Breast epithelium (tissue), 4 donors: ENCODE data around the gene DRD2. TPM values are rescaled to one million over a fixed set of nuclear protein-coding genes. Genes with fewer than 3 reads are reported as not detected.
A peak's percentile ranks its signal among the peaks of the same experiment; 100 is the strongest.

ENCODE experiments used
- DNase-seq, 2 donors: peaks; one replicate each; pipeline ENCODE4 v3.0.0-alpha.2; 2019; ENCODE audit warnings: low spot score in 2 of 2
- H3K27ac ChIP-seq, 2 donors: fragments of 200-600 bp; sonication (generic) in 1 of 2; one replicate each; pipeline ENCODE4 v1.5.1; 2016 to 2019; ENCODE audit warnings: mild to moderate bottlenecking in 1 of 2
- H3K27me3 ChIP-seq, 2 donors: fragments of 200-600 bp; sonication (generic) in 1 of 2; one replicate each; pipeline versions ENCODE4 v1.5.1 to v1.6.0; 2017 to 2019; ENCODE audit warnings: control low read depth in 1 of 2, mild to moderate bottlenecking in 1 of 2
- H3K36me3 ChIP-seq: fragments of 200-600 bp; one replicate; pipeline ENCODE4 v1.5.1; 2019
- H3K4me1 ChIP-seq, 2 donors: fragments of 200-600 bp; sonication (generic); one replicate each; pipeline ENCODE4 v1.5.1; 2016 to 2019; ENCODE audit warnings: control low read depth in 1 of 2
- H3K4me3 ChIP-seq, 3 donors: fragments of 200-600 bp; sonication (generic); 1 replicate in 2 of 3; 2 replicates in 1 of 3; pipeline ENCODE4 v1.5.1; 2016 to 2019; ENCODE audit warnings: mild to moderate bottlenecking in 3 of 3, moderate library complexity in 2 of 3
- H3K9me3 ChIP-seq, 2 donors: fragments of 200-600 bp; sonication (generic) in 1 of 2; one replicate each; pipeline ENCODE4 v1.5.1; 2016 to 2019; ENCODE audit warnings: control low read depth in 1 of 2
- CTCF ChIP-seq, 3 donors: fragments of 450-650 bp; IDR thresholded peaks; one replicate each; pipeline ENCODE4 v1.5.1; 2016 to 2017; ENCODE audit warnings: antibody characterized with exemption in 3 of 3, mild to moderate bottlenecking in 3 of 3, moderate library complexity in 3 of 3
- POLR2A ChIP-seq: fragments of 450-650 bp; IDR thresholded peaks from one replicate; pipeline ENCODE4 v1.6.1; 2016; ENCODE audit warnings: antibody characterized with exemption, mild to moderate bottlenecking, moderate library complexity
- POLR2AphosphoS5 ChIP-seq, 3 donors: sonication (generic); formaldehyde crosslinking; IDR thresholded peaks; one replicate each; pipeline ENCODE4 v1.6.1; 2017; ENCODE audit warnings: antibody characterized with exemption in 3 of 3
- intact Hi-C: fragments of 100-400 bp; cut with DNase I; formaldehyde crosslinking; loops from one replicate; pipeline ENCODE4 v1.15.1; 2023; ENCODE audit warnings: low total_unique reads
- total RNA-seq, 3 donors: library from RNA; depleted of rRNA; stranded (reverse); fragments of >200 nt; gene quantifications; one replicate each; pipeline ENCODE4 v1.1.0, GENCODE V29; 2016

DRD2 gene
- total RNA-seq, 3 donors from 2014 or later, result 0.16 to 8.5 (median 0.33) TPM

GRCh38 chr11:113375402-113375801, 99.8 kb downstream of the DRD2 start:
- Histone ChIP-seq H3K4me3 (no peak overlapping the region), H3K27me3 (no peaks in the 10 kb centered on the region), H3K36me3 (no peaks in the 10 kb centered on the region), H3K9me3 (no peaks in the 10 kb centered on the region), H3K27ac (no peak overlapping the region), H3K4me1 (no peaks in the 10 kb centered on the region)
- no peak for DNase-seq
- intact Hi-C loops, result no loop called here
- TF ChIP-seq CTCF (IDR thresholded peaks at IDR 0.05) (no peak), POLR2A (no peak), POLR2AphosphoS5 (IDR thresholded peaks at IDR 0.05) (no peak)

- Histone ChIP-seq H3K9me3 (no peaks in the 10 kb centered on the region), H3K4me3 (peak overlapping the region in 1 of 3 donors; percentile 46), H3K36me3 (no peaks in the 10 kb centered on the region), H3K4me1 (no peaks in the 10 kb centered on the region), H3K27me3 (no peaks in the 10 kb centered on the region), H3K27ac (peak overlapping the region in 1 of 2 donors; percentile 15)
- DNase-seq, result no peak
- intact Hi-C loops, result no loop called here
- no peak for TF ChIP-seq CTCF (IDR thresholded peaks at IDR 0.05)
- TF ChIP-seq POLR2A, result no peak
- TF ChIP-seq POLR2AphosphoS5 (IDR thresholded peaks at IDR 0.05), result no peak
Measured at GRCh38 chr11:113373981-113374560, 101.1 kb downstream of the DRD2 start.

- TF ChIP-seq POLR2AphosphoS5 (IDR thresholded peaks at IDR 0.05), result no peak
- TF ChIP-seq CTCF (IDR thresholded peaks at IDR 0.05), result no peak
- no peak for TF ChIP-seq POLR2A
- H3K27ac ChIP-seq, result peak overlapping the region in 1 of 2 donors; percentile 15
- intact Hi-C loops, result no loop called here
Measured at GRCh38 chr11:113373306-113373705, 101.9 kb downstream of the DRD2 start.

GRCh38 chr11:113372309-113372708, 102.9 kb downstream of the DRD2 start:
- intact Hi-C loops, result no loop called here

More at GRCh38 chr11:113373306-113373705, 101.9 kb downstream of the DRD2 start:
- Histone ChIP-seq H3K4me3 (no peak overlapping the region), H3K4me1 (no peaks in the 10 kb centered on the region), H3K9me3 (no peaks in the 10 kb centered on the region), H3K36me3 (no peaks in the 10 kb centered on the region), H3K27me3 (no peaks in the 10 kb centered on the region)
- DNase-seq, result no peak

More at GRCh38 chr11:113372309-113372708, 102.9 kb downstream of the DRD2 start:
- H3K4me3 ChIP-seq, result no peak overlapping the region
- H3K36me3 ChIP-seq, result no peaks in the 10 kb centered on the region
- H3K27me3 ChIP-seq, result no peaks in the 10 kb centered on the region
- no peaks in the 10 kb centered on the region for H3K4me1 ChIP-seq
- no peaks in the 10 kb centered on the region for H3K9me3 ChIP-seq
- no peak overlapping the region for H3K27ac ChIP-seq
- TF ChIP-seq POLR2AphosphoS5 (IDR thresholded peaks at IDR 0.05), result no peak
- TF ChIP-seq POLR2A, result no peak
- no peak for TF ChIP-seq CTCF (IDR thresholded peaks at IDR 0.05)
- no peak for DNase-seq
